ENCODE results near the gene SMIM8. TPM values are rescaled to one million over a fixed set of nuclear protein-coding genes. Genes with fewer than 3 reads are reported as not detected.

Gene SMIM8
- total and polyA plus RNA-seq, 10 of the 15 experiments (the other 5 are each of a cell fraction or from before 2014, with no cell fraction given), result 6.2 to 45.8 (median 10.4) TPM

DNA sequence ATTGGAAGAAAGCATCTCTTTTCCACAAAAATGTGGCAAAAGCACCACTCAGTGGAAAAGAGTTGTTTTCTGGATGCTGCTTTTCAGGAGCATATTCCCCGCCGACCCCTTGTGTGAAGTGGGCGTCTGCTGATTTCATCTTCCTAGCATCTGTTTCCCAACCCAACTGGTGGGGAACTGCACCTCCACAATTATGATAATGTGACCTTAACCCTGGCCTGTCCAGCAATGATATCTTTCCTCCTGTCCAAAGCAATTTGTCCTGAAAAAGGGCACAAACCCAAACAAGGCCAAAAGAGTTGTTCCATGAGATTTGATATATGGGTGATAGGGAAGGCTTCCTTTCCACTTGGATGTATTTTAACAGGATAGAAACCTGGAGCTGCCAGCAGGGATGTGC lies 7.3 kb upstream of the SMIM8 start:
- in situ Hi-C loops (cut with MboI), result no loop called here
- intact Hi-C loops (cut with micrococcal nuclease; ENCODE audit: unreplicated experiment), result no loop called here
- ChIA-PET POLR2A (no interaction called here), CTCF (no interaction called here), SMC1A (ENCODE audit: uncharacterized antibody, unreplicated experiment) (no interaction called here), RAD21 (ENCODE audit: unreplicated experiment) (no interaction called here)
- Histone ChIP-seq H3K79me2 (ENCODE audit: control insufficient read depth, insufficient read depth, low read length) (no peaks in the 10 kb centered on the region), H3K4me3 (no peak overlapping the region), H3K9ac (ENCODE audit: control insufficient read depth, insufficient read depth, low read length) (no peak overlapping the region), H3K36me3 (ENCODE audit: control insufficient read depth in 2 of 2, insufficient read depth in 2 of 2, low read length in 1 of 2) (no peaks in the 10 kb centered on the region), H3K4me1 (ENCODE audit: control insufficient read depth, insufficient read depth, low read length) (no peaks in the 10 kb centered on the region), H3K27ac (ENCODE audit: control insufficient read depth, insufficient read depth) (no peak overlapping the region), H4K20me1 (ENCODE audit: control insufficient read depth, insufficient read depth) (no peaks in the 10 kb centered on the region), H3K27me3 (replicated peaks in 1 of 2; ENCODE audit: control insufficient read depth in 2 of 2, insufficient read depth in 2 of 2, low read length in 1 of 2) (no peaks in the 10 kb centered on the region; a peak in 1 of 4 replicates), H2AFZ (ENCODE audit: control insufficient read depth, low read depth, low read length) (no peak overlapping the region), H3K4me2 (ENCODE audit: control insufficient read depth, insufficient read depth) (no peak overlapping the region), H3K9me3 (replicated peaks; ENCODE audit: control insufficient read depth, insufficient read depth, low read length) (no peaks in the 10 kb centered on the region)
- ATAC-seq (no peak), FAIRE-seq (no peak), DNase-seq (ENCODE audit: low read depth, low spot score) (no peak)
- WGBS (ENCODE audit: insufficient coverage, insufficient replicate concordance, low lambda C conversion rate, missing lambda C conversion rate), result 97% methylated on average over 3 of the region's 3 CpGs
- TF ChIP-seq HDAC6 (IDR thresholded peaks at IDR 0.05; ENCODE audit: unreplicated experiment) (no peak), BCL3 (IDR thresholded peaks at IDR 0.05; ENCODE audit: borderline replicate concordance, insufficient read depth, low read depth, low read length, poor library complexity, severe bottlenecking) (no peak), TCF12 (IDR thresholded peaks at IDR 0.05; ENCODE audit: low read depth, low read length) (no peak), ZNF207 (IDR thresholded peaks at IDR 0.05; ENCODE audit: borderline replicate concordance) (no peak), NR2C2 (IDR thresholded peaks at IDR 0.05; ENCODE audit: borderline replicate concordance, control insufficient read depth, insufficient read length, low read depth) (no peak), ZZZ3 (IDR thresholded peaks at IDR 0.05; ENCODE audit: control insufficient read depth, insufficient read length, low read depth) (no peak), BACH1 (IDR thresholded peaks at IDR 0.05; ENCODE audit: borderline replicate concordance) (no peak), SUPT20H (IDR thresholded peaks at IDR 0.05; ENCODE audit: borderline replicate concordance, control insufficient read depth, low read depth, low read length) (no peak)
- TF ChIP-seq, protein P1, sequence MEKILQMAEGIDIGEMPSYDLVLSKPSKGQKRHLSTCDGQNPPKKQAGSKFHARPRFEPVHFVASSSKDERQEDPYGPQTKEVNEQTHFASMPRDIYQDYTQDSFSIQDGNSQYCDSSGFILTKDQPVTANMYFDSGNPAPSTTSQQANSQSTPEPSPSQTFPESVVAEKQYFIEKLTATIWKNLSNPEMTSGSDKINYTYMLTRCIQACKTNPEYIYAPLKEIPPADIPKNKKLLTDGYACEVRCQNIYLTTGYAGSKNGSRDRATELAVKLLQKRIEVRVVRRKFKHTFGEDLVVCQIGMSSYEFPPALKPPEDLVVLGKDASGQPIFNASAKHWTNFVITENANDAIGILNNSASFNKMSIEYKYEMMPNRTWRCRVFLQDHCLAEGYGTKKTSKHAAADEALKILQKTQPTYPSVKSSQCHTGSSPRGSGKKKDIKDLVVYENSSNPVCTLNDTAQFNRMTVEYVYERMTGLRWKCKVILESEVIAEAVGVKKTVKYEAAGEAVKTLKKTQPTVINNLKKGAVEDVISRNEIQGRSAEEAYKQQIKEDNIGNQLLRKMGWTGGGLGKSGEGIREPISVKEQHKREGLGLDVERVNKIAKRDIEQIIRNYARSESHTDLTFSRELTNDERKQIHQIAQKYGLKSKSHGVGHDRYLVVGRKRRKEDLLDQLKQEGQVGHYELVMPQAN (conservative IDR thresholded peaks at IDR 0.05), result no peak
- no TSS peak for BruUV-seq (replicated peaks)

Measured in GM12878 (cell line).